GM23338 (cell line): ENCODE data around the gene RBM38.

Experiments
- CREB1 ChIP-seq: fragments of 250-450 bp; sonication (Bioruptor Pico); IDR thresholded peaks from 2 replicates; pipeline ENCODE4 v1.5.0; 2020; ENCODE audit warnings: low read depth, mild to moderate bottlenecking, moderate library complexity
- CTCF ChIP-seq, 2 experiments: fragments of 200-600 bp in 1 of 2; sonication (generic) in 1 of 2; conservative IDR thresholded peaks; 2 replicates each; pipeline versions ENCODE4 v1.5.1 to v1.6.1; 2016 to 2017; ENCODE audit warnings: antibody characterized with exemption in 2 of 2, low read depth in 2 of 2, mild to moderate bottlenecking in 2 of 2, moderate library complexity in 1 of 2
- EZH2 ChIP-seq: fragments of 200-600 bp; sonication (generic); IDR thresholded peaks from one replicate; pipeline ENCODE4 v1.8.0; 2017; ENCODE audit warnings: antibody characterized with exemption, mild to moderate bottlenecking, low read depth; ENCODE audit not compliant: unreplicated experiment
- EZH2phosphoT487 ChIP-seq: fragments of 200-600 bp; sonication (generic); IDR thresholded peaks from one replicate; pipeline ENCODE4 v1.8.1; 2018; ENCODE audit warnings: antibody characterized with exemption; ENCODE audit not compliant: unreplicated experiment
- JUNB ChIP-seq: IDR thresholded peaks from one replicate; pipeline ENCODE4 v1.6.1; 2016; ENCODE audit warnings: antibody characterized with exemption; ENCODE audit not compliant: unreplicated experiment
- POLR2AphosphoS5 ChIP-seq: IDR thresholded peaks from 2 replicates; pipeline ENCODE4 v1.6.1; 2016; ENCODE audit warnings: antibody characterized with exemption, low read depth
- REST ChIP-seq: IDR thresholded peaks from one replicate; pipeline ENCODE4 v1.6.1; 2018; ENCODE audit warnings: antibody characterized with exemption; ENCODE audit not compliant: unreplicated experiment
- ZNF114 ChIP-seq: fragments of 250-450 bp; sonication (Bioruptor Pico); IDR thresholded peaks from 2 replicates; pipeline ENCODE4 v1.5.0; 2020; ENCODE audit warnings: mild to moderate bottlenecking, moderate library complexity
- ZNF331 ChIP-seq: fragments of 250-450 bp; sonication (Bioruptor Pico); IDR thresholded peaks from 2 replicates; pipeline ENCODE4 v1.5.0; 2020; ENCODE audit warnings: low read depth, mild to moderate bottlenecking, moderate library complexity

GRCh38 chr20:57378107-57378506, 13.1 kb upstream of the RBM38 start:
- TF ChIP-seq EZH2 (no peak), CTCF (conservative IDR thresholded peaks at IDR 0.05; ENCODE audit: low read depth in 2 of 2) (no peak), CREB1 (CRISPR knock-in tag) (no peak), REST (no peak), POLR2AphosphoS5 (no peak), EZH2phosphoT487 (no peak), JUNB (no peak), ZNF114 (CRISPR knock-in tag) (no peak), ZNF331 (no peak)
